Muscle layer of duodenum (tissue), 2 donors: ENCODE measurements around the gene NOS1AP.

Experiments used
- H3K27ac ChIP-seq: one replicate; pipeline ENCODE4 v1.7.0; 2013; ENCODE audit warnings: mild to moderate bottlenecking, low read length
- H3K27me3 ChIP-seq: one replicate; pipeline ENCODE4 v1.7.0; 2013; ENCODE audit warnings: low read depth, mild to moderate bottlenecking, control low read depth, low read length
- H3K36me3 ChIP-seq, 2 donors: one replicate each; pipeline ENCODE4 v1.7.0; 2013; ENCODE audit warnings: low read length in 2 of 2, control low read depth in 1 of 2, mild to moderate bottlenecking in 1 of 2; ENCODE audit not compliant: insufficient read depth in 2 of 2, control insufficient read depth in 1 of 2
- H3K4me1 ChIP-seq, 2 donors: one replicate each; pipeline ENCODE4 v1.7.0; 2013; ENCODE audit warnings: low read length in 2 of 2, mild to moderate bottlenecking in 2 of 2, control low read depth in 1 of 2, moderate library complexity in 1 of 2; ENCODE audit not compliant: insufficient read depth in 2 of 2, control insufficient read depth in 1 of 2
- H3K4me3 ChIP-seq, 2 donors: one replicate each; pipeline ENCODE4 v1.7.0; 2013; ENCODE audit warnings: low read length in 2 of 2, low read depth in 1 of 2, mild to moderate bottlenecking in 1 of 2
- H3K9me3 ChIP-seq, 2 donors: one replicate each; pipeline ENCODE4 v1.7.0; 2013; ENCODE audit warnings: low read length in 2 of 2, control low read depth in 1 of 2, mild to moderate bottlenecking in 1 of 2; ENCODE audit not compliant: control insufficient read depth in 1 of 2
- donor health status: healthy.

Gene NOS1AP

GRCh38 chr1:162089748-162090147 lies 20.3 kb downstream of the NOS1AP start:
- Histone ChIP-seq H3K9me3 (no peaks in the 10 kb centered on the region), H3K36me3 (no peaks in the 10 kb centered on the region), H3K4me1 (peaks cover 0 to 8% of the 10 kb centered on the region in 2 donors), H3K27me3 (no peaks in the 10 kb centered on the region), H3K4me3 (no peak overlapping the region), H3K27ac (no peak overlapping the region)

- H3K4me3 ChIP-seq = no peak overlapping the region
- no peak overlapping the region for H3K27ac ChIP-seq
- H3K4me1 ChIP-seq = peaks cover 0 to 8% of the 10 kb centered on the region in 2 donors
- no peaks in the 10 kb centered on the region for H3K36me3 ChIP-seq
- no peaks in the 10 kb centered on the region for H3K9me3 ChIP-seq
- H3K27me3 ChIP-seq = no peaks in the 10 kb centered on the region
Measured at GRCh38 chr1:162090378-162090777, 20.9 kb downstream of the NOS1AP start.

GRCh38 chr1:162091681-162092524 lies 22.4 kb downstream of the NOS1AP start:
- Histone ChIP-seq H3K9me3 (no peaks in the 10 kb centered on the region), H3K27me3 (no peaks in the 10 kb centered on the region), H3K4me3 (no peak overlapping the region), H3K36me3 (no peaks in the 10 kb centered on the region), H3K27ac (no peak overlapping the region), H3K4me1 (peaks cover 0 to 8% of the 10 kb centered on the region in 2 donors)

GRCh38 chr1:162093095-162093494 lies 23.6 kb downstream of the NOS1AP start:
- no peak overlapping the region for H3K27ac ChIP-seq
- no peak overlapping the region for H3K4me3 ChIP-seq
- H3K4me1 ChIP-seq = peaks cover 0 to 4% of the 10 kb centered on the region in 2 donors

GRCh38 chr1:162094271-162094670 lies 24.8 kb downstream of the NOS1AP start:
- Histone ChIP-seq H3K9me3 (no peaks in the 10 kb centered on the region), H3K4me1 (no peaks in the 10 kb centered on the region), H3K27me3 (no peaks in the 10 kb centered on the region), H3K27ac (no peak overlapping the region), H3K36me3 (no peaks in the 10 kb centered on the region), H3K4me3 (no peak overlapping the region)

More at GRCh38 chr1:162093095-162093494, 23.6 kb downstream of the NOS1AP start:
- Histone ChIP-seq H3K36me3 (no peaks in the 10 kb centered on the region), H3K9me3 (no peaks in the 10 kb centered on the region), H3K27me3 (no peaks in the 10 kb centered on the region)

GRCh38 chr1:162094723-162095122 lies 25.2 kb downstream of the NOS1AP start:
- Histone ChIP-seq H3K4me1 (no peaks in the 10 kb centered on the region), H3K36me3 (no peaks in the 10 kb centered on the region), H3K9me3 (no peaks in the 10 kb centered on the region), H3K4me3 (no peak overlapping the region), H3K27ac (no peak overlapping the region), H3K27me3 (no peaks in the 10 kb centered on the region)

GRCh38 chr1:162107911-162108310 lies 38.4 kb downstream of the NOS1AP start:
- peaks cover 0 to 3% of the 10 kb centered on the region in 2 donors for H3K9me3 ChIP-seq
- no peaks in the 10 kb centered on the region for H3K36me3 ChIP-seq
- no peak overlapping the region for H3K27ac ChIP-seq
- no peak overlapping the region for H3K4me3 ChIP-seq
- H3K27me3 ChIP-seq = no peaks in the 10 kb centered on the region
- peaks cover 0 to 4% of the 10 kb centered on the region in 2 donors for H3K4me1 ChIP-seq

- Histone ChIP-seq H3K27me3 (no peaks in the 10 kb centered on the region), H3K27ac (no peak overlapping the region), H3K4me3 (no peak overlapping the region), H3K36me3 (no peaks in the 10 kb centered on the region), H3K4me1 (peaks cover 0 to 4% of the 10 kb centered on the region in 2 donors), H3K9me3 (no peaks in the 10 kb centered on the region)
Measured at GRCh38 chr1:162108426-162108825, 38.9 kb downstream of the NOS1AP start.

- Histone ChIP-seq H3K4me1 (peaks cover 0 to 4% of the 10 kb centered on the region in 2 donors), H3K27ac (no peak overlapping the region), H3K36me3 (no peaks in the 10 kb centered on the region), H3K4me3 (no peak overlapping the region), H3K27me3 (no peaks in the 10 kb centered on the region), H3K9me3 (no peaks in the 10 kb centered on the region)
Measured at GRCh38 chr1:162110910-162111309, 41.4 kb downstream of the NOS1AP start.

GRCh38 chr1:162111572-162111971 lies 42.1 kb downstream of the NOS1AP start:
- Histone ChIP-seq H3K9me3 (no peaks in the 10 kb centered on the region), H3K4me1 (peaks cover 0 to 4% of the 10 kb centered on the region in 2 donors), H3K27me3 (no peaks in the 10 kb centered on the region), H3K27ac (no peak overlapping the region), H3K4me3 (no peak overlapping the region), H3K36me3 (no peaks in the 10 kb centered on the region)

- Histone ChIP-seq H3K27me3 (no peaks in the 10 kb centered on the region), H3K27ac (no peak overlapping the region), H3K36me3 (no peaks in the 10 kb centered on the region), H3K4me3 (no peak overlapping the region), H3K4me1 (peaks cover 0 to 4% of the 10 kb centered on the region in 2 donors), H3K9me3 (no peaks in the 10 kb centered on the region)
Measured at GRCh38 chr1:162113419-162113818, 43.9 kb downstream of the NOS1AP start.
